Urinary bladder (tissue), 4 donors: ENCODE data around the gene TYW1B. TPM values are rescaled to one million over a fixed set of nuclear protein-coding genes. Genes with fewer than 3 reads are reported as not detected.
"Not testable (repeated sequence)": the region's sequence is repeated elsewhere in the genome, so short reads cannot be mapped to it uniquely, and the experiment has no call there.

Source experiments
- DNase-seq: peaks from one replicate; pipeline ENCODE4 v3.0.0-alpha.2; 2015; ENCODE audit errors: extremely low spot score
- H3K27ac ChIP-seq: one replicate; pipeline ENCODE4 v1.5.1; 2013; ENCODE audit warnings: low read depth, mild to moderate bottlenecking, moderate library complexity
- H3K36me3 ChIP-seq: one replicate; pipeline ENCODE4 v1.6.1; 2013; ENCODE audit warnings: mild to moderate bottlenecking, moderate library complexity; ENCODE audit not compliant: insufficient read depth
- H3K4me1 ChIP-seq: one replicate; pipeline ENCODE4 v1.6.1; 2013; ENCODE audit warnings: mild to moderate bottlenecking, moderate library complexity; ENCODE audit not compliant: insufficient read depth
- H3K4me3 ChIP-seq: one replicate; pipeline ENCODE4 v1.5.1; 2013; ENCODE audit warnings: low read depth, low read length
- WGBS: extraction: QIAGEN DNeasy Blood & Tissue Kit; methylation state at CpG from one replicate; pipeline ENCODE4 v1.1.7; 2013; 5-methylcytosine and 5-hydroxymethylcytosine counted together
- polyA plus RNA-seq: library from polyadenylated mRNA; stranded (reverse); fragments of 200-250 nt; gene quantifications from one replicate; pipeline ENCODE4 v1.2.3, GENCODE V29; 2013
- total RNA-seq: library from RNA; depleted of rRNA; stranded (reverse); fragments of >200 nt; gene quantifications from one replicate; pipeline ENCODE4 v1.2.3, GENCODE V29; 2014
- donor health status: healthy with polysubstance abuse.
- donor health status: healthy.

Gene TYW1B
- total and polyA plus RNA-seq, 2 donors, result 2.6 to 4.9 TPM

DNA sequence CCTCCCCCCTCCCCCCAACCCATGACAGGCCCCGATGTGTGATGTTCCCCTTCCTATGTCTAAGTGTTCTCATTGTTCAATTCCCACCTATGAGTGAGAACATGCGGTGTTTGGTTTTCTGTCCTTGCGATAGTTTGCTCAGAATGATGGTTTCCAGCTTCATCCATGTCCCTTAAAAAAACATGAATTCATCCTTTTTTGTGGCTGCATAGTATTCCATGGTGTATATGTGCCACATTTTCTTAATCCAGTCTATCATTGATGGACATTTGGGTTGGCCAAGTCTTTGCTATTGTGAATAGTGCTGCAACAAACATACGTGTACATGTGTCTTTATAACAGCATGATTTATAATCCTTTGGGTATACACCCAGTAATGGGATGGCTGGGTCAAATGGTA, 107.1 kb downstream of the TYW1B start:
- 98% methylated on average over 4 of the region's 4 CpGs for WGBS
- H3K27ac ChIP-seq, H3K36me3 ChIP-seq, H3K4me3 ChIP-seq, DNase-seq, H3K4me1 ChIP-seq: not testable (repeated sequence)

DNA sequence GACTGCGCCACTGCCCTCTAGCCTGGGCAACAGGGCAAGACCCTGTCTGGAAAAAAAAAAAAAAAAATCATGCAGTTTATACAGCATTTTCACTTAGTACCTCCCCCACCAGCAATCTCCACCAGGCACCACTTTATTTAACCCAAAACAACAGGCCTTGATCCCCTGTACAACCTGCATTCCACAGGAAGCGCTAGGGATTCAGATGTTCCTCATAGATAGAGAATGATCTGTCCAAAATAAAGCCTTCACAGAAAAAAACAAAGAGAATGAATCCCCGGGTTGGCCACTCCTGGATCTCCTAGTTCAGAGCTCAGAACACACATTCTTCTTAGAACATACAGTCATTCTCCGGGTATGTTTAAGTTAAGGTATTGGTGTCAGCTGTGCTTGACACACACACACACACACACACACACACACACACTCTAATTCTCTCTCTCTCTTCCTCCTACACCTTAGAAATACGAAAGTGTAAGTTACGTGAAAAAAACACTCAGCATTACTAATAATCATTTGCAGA, 110.7 kb downstream of the TYW1B start:
- H3K4me1 ChIP-seq, DNase-seq, H3K27ac ChIP-seq, H3K4me3 ChIP-seq, H3K36me3 ChIP-seq: not testable (repeated sequence)
- 91% methylated on average over 6 of the region's 6 CpGs for WGBS

DNA sequence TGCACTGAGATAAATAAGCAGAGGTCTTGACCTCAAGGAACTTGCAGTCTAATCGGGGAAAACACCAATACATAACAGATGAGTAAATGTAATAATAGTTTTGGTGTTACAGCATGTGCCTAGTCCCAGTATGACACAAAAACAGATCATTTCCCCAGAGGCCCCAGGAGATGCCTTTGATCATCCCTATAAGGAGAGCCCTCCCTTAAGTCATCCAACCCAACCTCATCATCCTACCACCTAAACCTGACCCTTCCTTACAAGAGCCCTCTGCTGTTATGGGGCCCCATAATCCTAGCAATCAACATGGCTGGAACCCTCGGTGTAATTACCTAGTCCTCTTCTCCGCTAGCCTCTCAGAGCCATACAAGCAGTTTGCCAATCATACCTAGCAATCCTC, 116.1 kb downstream of the TYW1B start:
- not testable (repeated sequence) for H3K4me1 ChIP-seq, DNase-seq, H3K27ac ChIP-seq, H3K4me3 ChIP-seq, H3K36me3 ChIP-seq
- WGBS, result 96% methylated on average over 3 of the region's 3 CpGs

DNA sequence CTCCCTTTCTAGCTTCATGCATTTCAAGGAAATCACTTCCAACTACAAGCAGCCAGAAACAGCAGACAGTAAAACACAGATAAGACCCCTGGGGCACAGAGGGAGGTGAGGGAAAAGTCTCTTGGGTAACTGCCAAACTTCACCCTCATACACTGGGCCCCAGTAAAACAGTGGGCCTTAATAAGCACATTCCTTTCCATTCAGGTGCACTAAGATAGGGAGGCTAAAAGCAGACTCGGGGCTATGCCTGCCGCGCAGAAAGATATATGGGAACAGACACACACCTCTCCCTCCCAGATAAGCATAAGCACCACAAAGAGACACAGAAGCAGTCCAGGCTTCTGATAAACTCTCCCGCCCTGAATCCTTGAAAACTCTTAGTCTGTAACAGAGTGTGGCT, 117.0 kb downstream of the TYW1B start:
- no peak for DNase-seq
- Histone ChIP-seq H3K4me3 (no peak overlapping the region), H3K27ac (no peak overlapping the region), H3K4me1 (no peaks in the 10 kb centered on the region), H3K36me3 (no peaks in the 10 kb centered on the region)
- WGBS, result 64% methylated on average over 4 of the region's 4 CpGs

DNA sequence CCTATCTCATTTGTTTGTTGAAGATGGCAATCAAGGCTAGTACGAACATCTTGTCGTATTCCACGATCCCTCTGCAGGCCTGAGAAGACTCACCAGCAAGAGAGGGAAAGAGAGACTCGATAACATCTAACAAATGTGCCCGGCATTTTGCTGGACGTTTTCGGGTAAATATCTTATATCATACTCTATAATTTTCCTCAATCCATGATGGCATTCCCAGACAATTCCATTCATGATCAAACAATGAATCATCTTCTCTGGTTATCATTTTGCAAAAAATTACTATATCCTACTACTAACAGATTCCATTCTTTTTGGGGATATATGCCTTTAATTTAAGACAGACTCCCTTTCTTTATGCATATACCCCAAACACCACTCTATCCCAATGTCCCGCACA, 118.1 kb downstream of the TYW1B start:
- no peak overlapping the region for H3K27ac ChIP-seq
- no peaks in the 10 kb centered on the region for H3K36me3 ChIP-seq
- no peak overlapping the region for H3K4me3 ChIP-seq
- no peaks in the 10 kb centered on the region for H3K4me1 ChIP-seq
- 96% methylated on average over 8 of the region's 8 CpGs for WGBS
- no peak for DNase-seq

DNA sequence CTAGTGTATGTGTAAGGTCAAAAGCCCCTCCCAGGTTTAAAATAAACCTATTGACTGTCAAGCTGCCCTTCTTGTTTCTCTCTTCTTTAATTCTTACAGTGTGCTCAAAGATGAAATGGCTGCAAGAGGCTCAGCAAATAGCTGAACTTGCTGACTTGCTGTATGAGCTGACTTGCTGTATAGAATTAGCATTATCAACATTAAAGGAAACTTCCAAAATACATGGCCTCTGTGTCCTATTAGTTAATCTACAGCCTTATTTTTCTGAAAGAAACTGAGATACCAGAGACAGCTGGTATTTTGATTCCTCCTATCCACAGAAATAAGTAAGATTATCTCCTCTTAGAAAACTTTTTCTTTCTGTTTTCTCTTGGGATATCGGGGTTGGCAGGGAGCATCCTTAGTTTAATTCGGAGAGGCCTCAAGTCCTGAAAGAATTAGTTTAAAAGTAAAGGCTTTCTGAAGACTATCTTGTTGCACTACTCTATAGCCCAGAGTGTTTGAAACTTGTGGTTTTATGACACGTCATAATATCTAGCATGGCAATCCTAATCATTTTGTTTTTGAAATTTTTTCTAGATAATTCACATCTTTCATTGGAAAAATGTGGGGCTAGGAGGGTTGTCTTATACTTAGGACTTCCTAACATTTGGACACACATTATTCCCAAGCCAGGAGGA, 119.5 kb downstream of the TYW1B start:
- H3K4me1 ChIP-seq, H3K4me3 ChIP-seq, H3K27ac ChIP-seq, H3K36me3 ChIP-seq, DNase-seq: not testable (repeated sequence)
- 62% methylated on average over 3 of the region's 3 CpGs for WGBS

DNA sequence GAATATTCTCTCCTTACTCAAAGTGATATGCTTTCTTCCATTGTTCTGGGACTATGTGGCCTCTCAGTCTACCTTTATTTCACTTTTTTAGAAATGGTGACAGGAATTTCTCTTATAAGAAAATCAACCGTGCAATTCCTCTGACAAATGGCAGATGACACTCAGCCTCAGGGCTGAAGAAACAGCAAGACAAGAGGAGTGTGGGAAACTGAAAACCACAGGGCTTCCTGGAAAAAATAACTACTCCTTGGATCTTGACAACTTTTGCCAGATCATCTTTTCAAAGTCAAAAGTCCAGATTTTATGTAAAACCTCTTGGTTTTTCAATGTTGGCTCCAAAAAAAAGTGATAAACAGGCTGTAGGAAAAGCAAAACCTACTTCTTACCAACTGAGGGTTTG, 121.5 kb downstream of the TYW1B start:
- no peak for DNase-seq
- WGBS, result 90% methylated on average over 1 of the region's 1 CpG
- H3K4me1 ChIP-seq, result no peaks in the 10 kb centered on the region
- no peak overlapping the region for H3K4me3 ChIP-seq
- H3K27ac ChIP-seq, result no peak overlapping the region
- H3K36me3 ChIP-seq, result no peaks in the 10 kb centered on the region

DNA sequence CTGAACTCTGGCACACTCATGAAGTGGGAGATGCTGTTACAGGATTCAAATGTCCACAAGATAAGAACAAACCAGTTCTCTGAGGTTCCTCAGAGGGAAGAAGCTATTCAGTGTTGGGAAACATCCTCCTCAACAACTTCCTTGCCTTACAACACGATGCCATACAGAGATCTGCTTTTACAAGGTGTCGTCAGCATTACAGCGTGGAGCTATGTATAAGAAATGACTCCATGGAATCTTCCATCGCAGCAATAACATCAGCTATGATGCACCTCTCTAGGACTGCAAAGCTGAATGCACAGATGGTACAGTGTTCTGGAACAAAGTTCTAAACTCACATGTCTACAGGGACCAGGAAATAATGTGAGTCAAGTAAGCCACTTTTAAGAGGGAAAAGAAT, 122.3 kb downstream of the TYW1B start:
- H3K27ac ChIP-seq, H3K36me3 ChIP-seq, DNase-seq, H3K4me3 ChIP-seq, H3K4me1 ChIP-seq: not testable (repeated sequence)
- 66% methylated on average over 4 of the region's 4 CpGs for WGBS

DNA sequence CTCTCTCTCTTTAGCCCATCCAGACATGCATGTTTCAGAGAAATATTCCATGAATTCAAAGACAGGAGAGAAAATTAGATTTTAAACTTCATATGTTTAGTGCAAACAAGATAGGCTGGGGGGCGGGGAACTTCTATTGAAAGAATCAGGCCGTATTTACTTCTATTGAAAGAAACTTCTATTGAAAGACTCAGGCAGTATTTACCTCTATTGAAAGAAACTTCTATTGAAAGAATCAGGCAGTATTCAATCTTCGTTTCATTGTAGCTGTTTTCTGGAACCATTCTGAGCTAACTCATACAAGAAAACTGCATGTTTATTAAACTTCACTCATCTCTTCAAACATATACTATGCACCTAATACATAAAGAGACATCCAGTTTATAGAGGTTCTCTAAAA, 123.1 kb downstream of the TYW1B start:
- no peak for DNase-seq
- Histone ChIP-seq H3K27ac (no peak overlapping the region), H3K4me1 (no peaks in the 10 kb centered on the region), H3K36me3 (no peaks in the 10 kb centered on the region), H3K4me3 (no peak overlapping the region)
- 94% methylated on average over 3 of the region's 3 CpGs for WGBS

DNA sequence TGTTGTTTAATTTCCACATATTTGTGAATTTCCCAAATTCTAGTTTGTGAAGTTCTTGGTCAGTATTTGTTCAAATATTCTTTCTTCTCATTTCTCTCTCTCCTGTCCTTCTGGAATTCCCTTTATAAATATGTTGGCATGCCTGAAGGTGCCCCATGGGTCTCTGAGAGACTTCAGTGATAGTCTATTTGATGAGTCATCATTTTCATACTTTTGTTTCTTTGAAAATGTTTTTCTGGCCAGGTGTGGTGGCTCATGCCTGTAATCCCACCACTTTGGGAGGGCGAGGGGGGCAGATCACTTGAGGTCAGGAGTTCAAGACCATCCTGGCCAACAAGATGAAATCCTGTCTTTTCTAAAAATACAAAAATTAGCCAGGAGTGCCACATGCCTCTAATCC, 127.5 kb downstream of the TYW1B start:
- 97% methylated on average over 1 of the region's 1 CpG for WGBS
- not testable (repeated sequence) for H3K36me3 ChIP-seq, H3K4me3 ChIP-seq, H3K27ac ChIP-seq, DNase-seq, H3K4me1 ChIP-seq

DNA sequence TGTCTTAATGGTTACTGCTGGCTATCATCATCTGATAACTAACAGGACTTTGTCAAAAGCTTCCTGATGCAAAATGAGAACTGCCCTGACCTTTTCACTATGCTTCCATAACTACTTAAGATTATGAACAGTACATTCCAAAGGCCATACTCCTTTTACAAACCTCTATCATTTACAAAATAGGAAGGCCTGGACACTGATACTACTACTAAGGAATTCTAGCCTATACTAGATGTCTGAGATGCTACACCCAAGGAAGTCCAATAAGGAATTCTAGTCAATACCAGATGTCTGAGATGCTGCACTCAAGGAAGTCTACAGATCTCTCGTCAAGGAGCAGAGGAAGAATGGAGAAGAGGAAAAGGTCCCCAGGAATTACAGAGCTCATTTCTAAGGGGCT, 130.9 kb downstream of the TYW1B start:
- H3K4me3 ChIP-seq, result not testable (repeated sequence)

DNA sequence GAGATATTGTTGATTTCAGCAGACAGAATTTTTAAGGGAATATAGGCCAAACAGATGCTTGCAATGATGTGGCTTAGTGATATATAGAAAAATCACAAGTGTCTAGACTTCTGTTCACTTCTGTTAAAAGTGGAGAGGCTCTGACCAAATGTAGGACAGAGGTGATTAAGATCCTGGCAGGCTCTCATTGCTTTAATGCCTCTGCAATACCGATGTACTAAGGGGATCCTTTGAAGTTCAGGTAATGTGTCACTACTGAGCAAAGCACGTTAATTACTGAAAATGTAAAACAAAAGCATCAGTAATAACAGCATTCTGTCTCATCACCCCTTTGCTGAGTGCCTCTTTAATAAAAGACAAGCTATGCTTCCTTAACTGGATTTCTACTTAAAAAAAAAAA, 131.4 kb downstream of the TYW1B start:
- DNase-seq, result not testable (repeated sequence)
- WGBS, result 57% methylated on average over 2 of the region's 2 CpGs

More for the DNA sequence above, 130.9 kb downstream of the TYW1B start:
- not testable (repeated sequence) for H3K27ac ChIP-seq, DNase-seq, H3K36me3 ChIP-seq, H3K4me1 ChIP-seq
- WGBS, result 90% methylated on average over 1 of the region's 1 CpG

DNA sequence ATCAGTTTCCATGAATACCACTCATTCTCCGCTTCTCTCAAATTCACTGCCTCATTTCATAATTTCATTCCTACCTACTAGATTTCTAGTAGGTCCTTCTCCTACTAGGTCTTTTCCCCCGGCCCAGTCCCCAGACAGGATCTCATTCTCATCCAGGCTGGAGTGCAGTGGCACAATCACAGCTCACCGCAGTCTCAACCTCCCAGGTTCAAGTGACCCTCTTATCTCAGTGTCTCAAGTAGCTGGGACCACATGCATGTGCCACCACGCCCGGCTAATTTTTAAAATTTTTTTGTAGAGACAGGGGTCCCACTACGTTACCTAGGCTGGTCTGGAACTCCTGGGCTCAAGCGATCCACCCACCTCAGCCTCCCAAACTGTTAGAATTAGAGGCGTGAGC, 132.5 kb downstream of the TYW1B start:
- H3K36me3 ChIP-seq, H3K27ac ChIP-seq, H3K4me3 ChIP-seq, DNase-seq, H3K4me1 ChIP-seq: not testable (repeated sequence)
- 98% methylated on average over 8 of the region's 8 CpGs for WGBS

More for the DNA sequence above, 131.4 kb downstream of the TYW1B start:
- H3K36me3 ChIP-seq, H3K27ac ChIP-seq, H3K4me3 ChIP-seq, H3K4me1 ChIP-seq: not testable (repeated sequence)

DNA sequence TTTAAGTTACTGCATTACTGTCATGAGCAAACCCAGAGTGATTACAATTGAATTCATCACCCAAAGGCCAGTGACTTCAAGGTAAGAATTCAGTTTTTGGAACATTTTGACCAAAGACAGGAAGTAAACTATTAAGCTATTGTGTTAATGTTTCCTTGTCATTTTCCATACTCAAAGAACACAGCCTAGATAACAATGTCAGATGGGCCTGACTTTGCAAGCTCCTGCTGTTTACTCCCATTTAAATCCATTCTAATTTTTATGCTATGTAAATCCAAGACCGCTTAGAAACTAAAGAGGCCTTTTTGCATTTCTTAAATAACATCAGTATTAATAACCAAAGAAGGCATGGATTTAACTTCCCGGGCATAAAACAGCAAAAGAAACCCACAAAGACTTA, 136.6 kb downstream of the TYW1B start:
- H3K4me1 ChIP-seq, DNase-seq, H3K36me3 ChIP-seq, H3K27ac ChIP-seq, H3K4me3 ChIP-seq: not testable (repeated sequence)
- WGBS, result 82% methylated on average over 2 of the region's 2 CpGs

DNA sequence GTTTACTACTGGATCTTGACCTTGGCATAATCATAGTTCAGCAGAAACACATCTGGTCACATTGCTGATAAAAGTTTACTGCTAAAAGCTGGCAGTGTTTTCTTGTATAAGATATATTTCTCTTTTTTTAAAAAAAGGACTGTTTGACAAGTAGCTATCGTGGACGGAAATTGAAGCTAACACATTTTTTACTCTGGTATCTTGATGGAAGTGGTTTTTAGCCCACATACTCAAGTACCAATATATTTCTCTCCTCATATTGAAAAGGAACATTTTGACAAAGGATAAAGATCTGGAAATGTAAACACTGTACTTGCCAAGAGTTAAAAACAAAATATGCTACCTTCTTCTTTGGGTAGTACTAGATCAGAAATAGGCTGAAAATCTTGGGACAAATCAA, 137.8 kb downstream of the TYW1B start:
- WGBS, result 65% methylated on average over 2 of the region's 2 CpGs
- DNase-seq, H3K4me3 ChIP-seq, H3K36me3 ChIP-seq, H3K27ac ChIP-seq, H3K4me1 ChIP-seq: not testable (repeated sequence)
